ENCODE measurements around the gene ZNF385B.

- TF ChIP-seq CTCF (IDR thresholded peaks at IDR 0.05) (no peak), POLR2A (IDR thresholded peaks at IDR 0.05) (no peak)
These were observed 215.1 kb downstream of the ZNF385B start for GRCh38 chr2:179646173-179646769.

All from ovary (tissue), 3 donors.